ENCODE measurements around the gene SSBP4. TPM values are rescaled to one million over a fixed set of nuclear protein-coding genes. Genes with fewer than 3 reads are reported as not detected.

The SSBP4 gene
- total and polyA plus RNA-seq, 9 of the 15 experiments (the other 6 are each of a cell fraction or from before 2014, with no cell fraction given), result 1.1 to 189 (median 39.0) TPM

GRCh38 chr19:18431351-18432197, 12.4 kb downstream of the SSBP4 start (continued):
- TF ChIP-seq MAX (CRISPR knock-in tag; IDR thresholded peaks at IDR 0.05) (peak; percentile 30; the same call in 1 of the 2 replicates), NCOA6 (IDR thresholded peaks at IDR 0.05) (no peak), PURB (CRISPR knock-in tag; IDR thresholded peaks at IDR 0.05; ENCODE audit: low read depth) (no peak), NFXL1 (CRISPR knock-in tag; IDR thresholded peaks at IDR 0.05) (0 out of 2 replicates have a peak, but pooled peaks have one; percentile 42), FOXJ2 (tag; IDR thresholded peaks at IDR 0.05) (no peak), ZNF24 (IDR thresholded peaks at IDR 0.05) (no peak), GABPB2 (CRISPR knock-in tag; conservative IDR thresholded peaks at IDR 0.05) (no peak), DMBX1 (CRISPR knock-in tag; IDR thresholded peaks at IDR 0.05; ENCODE audit: borderline replicate concordance) (no peak), SOX6 (IDR thresholded peaks at IDR 0.05) (no peak), POLR2A (conservative IDR thresholded peaks at IDR 0.05) (peak; percentile 57; the same call in 1 of the 2 replicates), TAF15 (IDR thresholded peaks at IDR 0.05; ENCODE audit: low read depth, low read length) (0 out of 2 replicates have a peak, but pooled peaks have one; percentile 41), KAT2B (IDR thresholded peaks at IDR 0.05; ENCODE audit: low read depth, low read length) (no peak), ZNF174 (CRISPR knock-in tag; IDR thresholded peaks at IDR 0.05) (no peak), SNRNP70 (optimal IDR thresholded peaks at IDR 0.05; ENCODE audit: low read depth, low read length) (no peak), POLR2G (IDR thresholded peaks at IDR 0.05; ENCODE audit: low read depth, low read length) (peak; percentile 73), ZNF263 (CRISPR knock-in tag; IDR thresholded peaks at IDR 0.05; ENCODE audit: borderline replicate concordance) (peak; percentile 90), FOXK2 (conservative IDR thresholded peaks at IDR 0.05 in 1 of 2, IDR thresholded peaks at IDR 0.05 in 1 of 2; ENCODE audit: low read depth in 2 of 2) (no peak), VEZF1 (CRISPR knock-in tag; IDR thresholded peaks at IDR 0.05) (peak; percentile 50)

Measured in K562 (cell line).